Sigmoid colon (tissue), 7 donors: ENCODE data around the gene MGST2. TPM values are rescaled to one million over a fixed set of nuclear protein-coding genes. Genes with fewer than 3 reads are reported as not detected.

Experiments
- DNase-seq: peaks from one replicate; pipeline ENCODE4 v3.0.0-alpha.2; 2019
- H3K27ac ChIP-seq, 4 donors: fragments of 200-600 bp; sonication (generic); one replicate each; pipeline ENCODE4 v1.5.1; 2016 to 2019; ENCODE audit warnings: mild to moderate bottlenecking in 1 of 4
- H3K27me3 ChIP-seq, 3 donors: fragments of 200-600 bp; sonication (generic); one replicate each; pipeline ENCODE4 v1.5.1; 2019; ENCODE audit warnings: mild to moderate bottlenecking in 1 of 3
- H3K36me3 ChIP-seq, 4 donors: fragments of 200-600 bp; sonication (generic); one replicate each; pipeline ENCODE4 v1.5.1; 2016 to 2019
- H3K4me1 ChIP-seq, 4 donors: fragments of 200-600 bp; sonication (generic); one replicate each; pipeline ENCODE4 v1.5.1; 2017 to 2019
- H3K4me3 ChIP-seq, 4 donors: fragments of 200-600 bp; sonication (generic); one replicate each; pipeline ENCODE4 v1.5.1; 2017 to 2019; ENCODE audit warnings: mild to moderate bottlenecking in 2 of 4, moderate library complexity in 1 of 4
- H3K9me3 ChIP-seq, 4 donors: fragments of 200-600 bp in 3 of 4; sonication (generic) in 3 of 4; one replicate each; pipeline versions ENCODE4 v1.5.1 to v1.6.1; 2013 to 2019
- CTCF ChIP-seq, 4 experiments: fragments of 450-650 bp in 3 of 4; fragments of 200-600 bp in 1 of 4; IDR thresholded peaks; one replicate each; pipeline ENCODE4 v1.5.1; 2016 to 2019; ENCODE audit warnings: antibody characterized with exemption in 4 of 4, mild to moderate bottlenecking in 3 of 4, moderate library complexity in 2 of 4
- EP300 ChIP-seq, 4 donors: sonication (generic); formaldehyde crosslinking; IDR thresholded peaks; one replicate each; pipeline ENCODE4 v1.6.1; 2017; ENCODE audit warnings: antibody characterized with exemption in 4 of 4
- POLR2A ChIP-seq, 2 donors: fragments of 450-650 bp; IDR thresholded peaks; one replicate each; pipeline ENCODE4 v1.6.1; 2016; ENCODE audit warnings: antibody characterized with exemption in 2 of 2, mild to moderate bottlenecking in 2 of 2, moderate library complexity in 2 of 2
- POLR2AphosphoS5 ChIP-seq, 4 donors: sonication (generic); formaldehyde crosslinking; IDR thresholded peaks; one replicate each; pipeline ENCODE4 v1.6.1; 2017; ENCODE audit warnings: antibody characterized with exemption in 4 of 4
- WGBS, 2 donors: extraction: QIAGEN DNeasy Blood & Tissue Kit; methylation state at CpG; one replicate each; pipeline ENCODE4 v1.1.7; 2013; 5-methylcytosine and 5-hydroxymethylcytosine counted together
- intact Hi-C: fragments of 100-400 bp; cut with DNase I; formaldehyde crosslinking; loops from one replicate; pipeline ENCODE4 v1.15.1; 2023
- polyA plus RNA-seq, 3 donors: library from polyadenylated mRNA; stranded (reverse); fragments of 200-250 nt; gene quantifications; one replicate each; pipeline ENCODE4 v1.2.3, GENCODE V29; 2013
- total RNA-seq, 4 donors: library from RNA; depleted of rRNA; stranded (reverse); fragments of >200 nt; gene quantifications; one replicate each; pipeline ENCODE4 v1.1.0, GENCODE V29; 2016
- donor health status: healthy with polysubstance abuse.
- donor health status: Bipolar disorder and iron deficiency.
- donor health status: healthy.

The MGST2 gene
- total RNA-seq (10 to 100 TPM; 30.8 to 48.2 (median 42.3) TPM), polyA plus RNA-seq (100 to 1,000 TPM in 1 of 3 donors, 10 to 100 TPM in 2; 70.9 to 143 (median 84.8) TPM)

DNA sequence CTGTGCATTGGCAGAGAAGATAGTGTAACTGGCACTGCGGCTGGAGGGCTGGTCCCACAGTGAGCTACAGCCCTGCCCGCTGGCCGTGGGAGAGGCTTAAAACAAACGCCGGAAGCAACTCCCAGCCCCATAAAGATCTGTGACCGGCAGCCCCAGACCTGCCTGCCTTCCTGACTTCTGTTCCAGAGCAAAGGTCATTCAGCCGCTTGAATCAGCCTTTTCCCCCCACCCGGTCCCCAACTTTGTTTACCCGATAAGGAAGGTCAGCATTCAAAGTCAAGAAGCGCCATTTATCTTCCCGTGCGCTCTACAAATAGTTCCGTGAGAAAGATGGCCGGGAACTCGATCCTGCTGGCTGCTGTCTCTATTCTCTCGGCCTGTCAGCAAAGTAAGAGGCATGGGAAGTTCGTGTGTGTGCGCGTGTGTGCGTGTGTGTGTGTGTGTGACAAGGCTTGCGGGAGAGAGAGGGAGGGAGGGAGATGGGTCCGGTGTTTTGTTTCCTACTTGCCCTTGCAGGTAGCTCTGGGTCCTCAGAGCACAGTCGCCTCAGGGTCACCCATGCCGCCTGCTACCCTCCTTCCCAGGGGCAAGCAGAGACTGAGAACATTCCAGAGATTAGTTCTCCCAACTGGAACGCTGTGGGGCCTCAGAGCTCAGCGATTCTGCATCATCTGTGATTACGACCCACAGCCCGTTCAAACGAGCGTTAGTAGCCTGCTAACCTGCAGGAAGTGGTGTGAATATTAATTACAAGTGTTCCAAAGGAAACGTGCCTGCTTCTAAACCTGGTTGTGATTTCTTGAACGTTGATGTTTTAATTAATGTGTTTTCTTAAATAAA is at the start of gene MGST2:
Gene MGST2 (plus strand): TSS at position 130 of the 840 bp plus-strand sequence. CDS start 201 bp downstream, at position 331.
- TF ChIP-seq EP300 (IDR thresholded peaks at IDR 0.05) (no peak), POLR2AphosphoS5 (IDR thresholded peaks at IDR 0.05) (peak in 3 of 4 donors; percentile 45 to 66 (median 66)), CTCF (IDR thresholded peaks at IDR 0.05) (no peak), POLR2A (IDR thresholded peaks at IDR 0.05) (peak in 1 of 2 donors; percentile 50)

DNA sequence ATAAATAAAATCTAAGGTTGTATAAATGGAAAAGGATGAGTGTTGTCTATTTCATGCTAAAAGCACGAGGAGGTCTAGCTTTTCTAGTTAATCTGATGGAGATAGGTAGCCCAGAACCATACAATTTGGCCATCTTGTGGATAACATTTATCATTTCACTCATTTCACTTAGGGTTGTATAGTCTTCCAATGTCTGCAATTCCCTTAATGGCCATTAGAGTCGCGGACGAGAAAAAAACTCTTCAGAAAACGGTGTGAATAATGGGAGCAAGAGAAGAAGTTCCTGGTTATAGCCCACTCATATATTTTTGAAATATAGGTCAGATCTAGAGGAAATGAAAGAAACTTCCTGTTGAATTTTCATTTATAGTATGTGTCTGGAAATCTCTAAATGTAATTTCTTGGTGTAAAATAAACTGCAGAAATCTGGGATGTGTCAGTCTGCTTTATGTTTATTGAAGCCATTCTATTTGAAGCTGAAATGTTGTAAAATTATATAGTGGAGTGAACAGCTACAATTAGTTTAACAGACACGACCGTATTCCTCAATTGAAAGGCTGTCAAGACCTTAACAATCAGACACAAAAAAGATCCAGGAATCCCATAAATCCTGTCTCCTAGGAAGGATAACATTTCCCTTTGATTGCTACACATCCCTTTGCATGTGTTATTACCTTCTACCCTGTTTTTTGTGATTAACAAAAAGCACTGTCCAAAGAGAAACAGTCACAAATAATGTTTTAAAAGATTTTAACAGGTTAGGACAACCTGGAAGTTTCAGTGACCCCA is 47.7 kb upstream of the MGST2 start:
- no peak for DNase-seq
- intact Hi-C loops, result no loop called here
- TF ChIP-seq EP300 (IDR thresholded peaks at IDR 0.05), result no peak
- peak in 2 of 4 experiments; percentile 31 to 54 for TF ChIP-seq CTCF (IDR thresholded peaks at IDR 0.05)
- peak in 1 of 4 donors; percentile 12 for TF ChIP-seq POLR2AphosphoS5 (IDR thresholded peaks at IDR 0.05)
- no peak for TF ChIP-seq POLR2A (IDR thresholded peaks at IDR 0.05)
- no peaks in the 10 kb centered on the region for H3K9me3 ChIP-seq
- H3K4me1 ChIP-seq, result peaks cover 0 to 4% (median 0%) of the 10 kb centered on the region in 4 donors
- no peak overlapping the region for H3K27ac ChIP-seq
- no peaks in the 10 kb centered on the region for H3K27me3 ChIP-seq
- WGBS, 2 donors, result 18 to 53% methylated on average over 7 of the region's 7 CpGs
- H3K36me3 ChIP-seq, result no peaks in the 10 kb centered on the region
- H3K4me3 ChIP-seq, result no peak overlapping the region

More for the DNA sequence above, at the start of gene MGST2:
- peak within 1 kb of the TSS; percentile 40 to 59 (median 54) for H3K4me3 ChIP-seq
- no peaks in the 10 kb centered on the region for H3K36me3 ChIP-seq
- peak within 1 kb of the TSS; percentile 85 to 92 (median 89) for H3K27ac ChIP-seq
- intact Hi-C loops, result loop anchor here (2.0 to 10.0 kb wide), 2 partner anchors 71 to 489 kb away; partner anchors contain the start of gene MAML3
- WGBS, 2 donors, result 1% methylated on average over 32 of the region's 32 CpGs
- H3K4me1 ChIP-seq, result peaks cover 0 to 29% (median 9%) of the 10 kb centered on the region in 4 donors
- H3K27me3 ChIP-seq, result no peaks in the 10 kb centered on the region
- DNase-seq, result peak; percentile 82
- no peaks in the 10 kb centered on the region for H3K9me3 ChIP-seq

DNA sequence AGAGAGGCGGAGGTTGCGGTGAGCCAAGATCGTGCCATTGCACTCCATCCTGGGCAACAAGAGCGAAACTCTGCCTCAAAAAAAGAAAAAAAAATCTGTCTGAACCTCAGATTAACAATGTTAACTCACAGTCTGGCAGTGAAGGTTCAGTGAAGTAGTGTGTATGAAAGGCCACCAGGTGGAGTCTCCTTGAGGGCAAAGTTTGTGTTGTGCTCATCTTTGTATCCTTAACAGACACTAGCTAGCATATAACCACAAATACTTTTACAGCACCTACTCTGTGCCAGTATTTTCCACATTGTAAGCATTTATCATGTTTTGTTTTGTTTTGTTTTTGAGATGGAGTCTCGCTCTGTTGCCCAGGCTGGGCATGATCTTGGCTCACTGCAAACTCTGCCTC is 46.0 kb upstream of the MGST2 start:
- no peaks in the 10 kb centered on the region for H3K36me3 ChIP-seq
- no peaks in the 10 kb centered on the region for H3K9me3 ChIP-seq
- no peaks in the 10 kb centered on the region for H3K27me3 ChIP-seq
- H3K4me1 ChIP-seq, result no peaks in the 10 kb centered on the region
- WGBS, 2 donors, result 94 to 95% methylated on average over 5 of the region's 5 CpGs
- no peak overlapping the region for H3K4me3 ChIP-seq
- TF ChIP-seq POLR2A (IDR thresholded peaks at IDR 0.05) (no peak), CTCF (IDR thresholded peaks at IDR 0.05) (peak in 3 of 4 experiments; percentile 11 to 24 (median 19))
- DNase-seq, result no peak
- intact Hi-C loops, result no loop called here
- H3K27ac ChIP-seq, result no peak overlapping the region

DNA sequence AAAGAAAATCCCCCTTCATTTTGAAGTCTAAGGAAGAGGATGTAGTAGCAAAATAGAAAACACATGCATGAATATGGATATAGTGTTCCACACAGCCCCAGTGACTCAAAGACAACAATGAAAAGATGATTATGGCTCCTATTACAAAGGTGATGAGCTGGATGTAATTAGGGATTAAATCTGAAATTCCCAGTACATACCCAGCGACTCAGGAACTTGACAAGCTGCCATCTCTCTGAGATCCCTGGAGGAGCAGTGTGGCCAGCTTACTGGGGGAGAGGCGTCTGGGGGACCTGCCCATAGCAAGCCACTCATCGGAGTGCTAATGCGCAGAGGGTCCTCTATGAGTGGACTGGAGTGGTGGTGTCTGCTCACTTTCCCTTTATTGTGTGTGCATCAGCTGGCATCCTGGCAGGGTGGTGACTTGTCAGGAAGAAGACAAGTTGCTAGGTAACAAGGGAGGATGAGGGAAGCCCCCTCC is 42.7 kb upstream of the MGST2 start:
- intact Hi-C loops, result no loop called here
- Histone ChIP-seq H3K36me3 (no peaks in the 10 kb centered on the region), H3K4me3 (no peak overlapping the region), H3K4me1 (no peaks in the 10 kb centered on the region), H3K27ac (no peak overlapping the region), H3K9me3 (no peaks in the 10 kb centered on the region), H3K27me3 (no peaks in the 10 kb centered on the region)
- no peak for DNase-seq
- TF ChIP-seq POLR2AphosphoS5 (IDR thresholded peaks at IDR 0.05), result no peak
- TF ChIP-seq POLR2A (IDR thresholded peaks at IDR 0.05), result no peak
- TF ChIP-seq EP300 (IDR thresholded peaks at IDR 0.05), result no peak
- TF ChIP-seq CTCF (IDR thresholded peaks at IDR 0.05), result no peak
- WGBS, 2 donors, result 66 to 68% methylated on average over 4 of the region's 4 CpGs
